ENCODE results near the gene WRAP73.

The WRAP73 gene, protein sequence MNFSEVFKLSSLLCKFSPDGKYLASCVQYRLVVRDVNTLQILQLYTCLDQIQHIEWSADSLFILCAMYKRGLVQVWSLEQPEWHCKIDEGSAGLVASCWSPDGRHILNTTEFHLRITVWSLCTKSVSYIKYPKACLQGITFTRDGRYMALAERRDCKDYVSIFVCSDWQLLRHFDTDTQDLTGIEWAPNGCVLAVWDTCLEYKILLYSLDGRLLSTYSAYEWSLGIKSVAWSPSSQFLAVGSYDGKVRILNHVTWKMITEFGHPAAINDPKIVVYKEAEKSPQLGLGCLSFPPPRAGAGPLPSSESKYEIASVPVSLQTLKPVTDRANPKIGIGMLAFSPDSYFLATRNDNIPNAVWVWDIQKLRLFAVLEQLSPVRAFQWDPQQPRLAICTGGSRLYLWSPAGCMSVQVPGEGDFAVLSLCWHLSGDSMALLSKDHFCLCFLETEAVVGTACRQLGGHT

DNA sequence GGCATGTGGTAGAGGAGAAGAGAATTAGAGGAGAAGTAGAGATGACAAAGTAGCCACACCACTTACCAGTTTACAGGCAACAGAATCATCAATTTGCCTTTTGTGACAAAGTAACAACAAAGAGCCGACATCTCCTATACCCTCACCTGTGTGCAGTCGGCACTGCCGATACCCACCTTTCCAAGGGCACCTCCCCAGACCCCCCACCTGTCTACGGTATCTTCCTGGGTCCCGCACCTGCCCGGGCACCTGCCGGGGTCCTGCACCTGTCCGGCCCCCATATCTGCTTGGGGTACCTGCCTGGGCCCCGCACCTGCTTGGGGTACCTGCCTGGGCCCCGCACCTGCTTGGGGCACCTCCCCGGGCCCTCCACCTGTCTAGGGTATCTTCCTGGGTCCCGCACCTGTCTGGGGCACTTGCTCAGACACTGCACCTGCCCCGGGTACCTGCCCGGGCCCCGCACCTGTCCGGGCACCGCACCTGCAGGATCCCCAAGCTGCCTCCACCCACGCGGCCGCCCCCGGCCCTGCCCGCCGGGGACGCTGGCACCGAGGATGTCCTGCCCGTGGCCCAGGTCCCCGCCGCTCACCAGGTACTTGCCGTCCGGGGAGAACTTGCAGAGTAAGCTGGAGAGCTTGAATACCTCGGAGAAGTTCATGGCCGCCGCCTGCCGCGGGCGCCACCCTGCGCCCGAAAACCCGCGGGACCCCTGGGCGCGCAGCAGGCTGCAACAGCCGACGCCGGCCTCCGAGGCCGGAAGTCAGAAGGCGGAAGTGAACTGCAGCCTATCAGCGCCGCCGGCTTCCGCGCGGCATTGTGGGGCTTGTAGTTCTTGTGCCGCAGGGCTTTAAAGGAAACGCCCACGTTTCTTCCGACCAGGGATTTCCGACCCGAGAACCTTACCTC lies at the start of gene WRAP73:
Gene WRAP73 (minus strand): TSS at position 762 of the 906 bp plus-strand sequence. CDS start 104 bp downstream, at position 658.
- DNase-seq: peak; percentile 90

DNA sequence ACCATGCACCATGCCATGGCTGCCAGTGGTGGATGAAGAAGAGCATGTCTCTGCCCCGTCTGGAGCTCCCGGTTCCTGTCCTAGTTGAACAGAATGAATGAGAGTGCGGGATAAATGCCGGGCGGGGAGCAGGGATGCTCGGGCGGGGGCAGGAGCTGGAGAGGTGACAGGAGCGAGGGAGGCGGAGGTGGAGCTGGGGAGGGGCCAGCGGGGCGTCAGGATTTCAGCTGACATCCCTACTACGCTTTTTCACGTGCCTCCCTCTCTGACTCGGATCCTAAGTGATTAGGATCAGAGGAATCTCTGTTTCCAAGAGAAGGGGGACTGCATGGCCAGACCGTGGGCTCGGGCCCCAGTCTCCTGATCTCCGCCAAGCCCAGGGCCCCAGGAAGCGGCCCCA lies 49.7 kb upstream of the WRAP73 start:
- DNase-seq: no peak

DNA sequence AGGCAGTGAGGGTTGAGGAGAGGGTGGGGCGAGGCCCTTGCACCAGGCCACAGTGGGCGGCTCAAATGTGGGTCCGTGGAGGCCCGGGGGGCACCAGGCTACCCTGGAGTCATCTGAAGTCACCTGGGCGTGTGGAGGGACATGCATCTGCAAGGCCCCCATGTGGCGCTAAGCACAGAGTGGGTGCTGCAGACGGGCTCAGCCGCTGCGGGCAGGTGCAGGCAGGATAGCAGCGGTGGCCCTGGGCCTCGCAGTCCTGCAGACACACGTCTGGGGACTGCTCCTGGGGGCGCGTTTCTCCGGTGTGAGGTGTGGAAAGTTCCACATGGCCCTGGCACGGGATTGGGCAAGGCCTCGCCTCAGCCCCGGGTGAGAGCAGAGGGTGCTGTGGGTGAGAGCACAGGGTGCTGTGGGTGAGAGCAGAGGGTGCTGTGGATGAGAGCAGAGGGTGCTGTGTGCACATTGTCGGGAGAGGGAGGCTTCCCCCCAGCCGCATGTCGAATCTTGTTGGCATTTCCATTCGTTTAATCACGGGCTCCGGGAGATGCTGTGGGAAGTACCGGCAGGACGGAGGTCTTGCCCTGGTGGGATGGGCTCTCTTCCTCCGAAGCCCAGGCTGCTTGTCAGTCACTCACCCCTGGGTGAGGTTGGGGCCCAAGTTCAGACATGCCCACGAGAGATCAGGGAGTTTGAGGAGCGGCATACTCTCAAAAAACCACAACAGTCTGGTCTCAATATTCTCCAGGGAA lies 48.9 kb upstream of the WRAP73 start:
- no peak for DNase-seq

DNA sequence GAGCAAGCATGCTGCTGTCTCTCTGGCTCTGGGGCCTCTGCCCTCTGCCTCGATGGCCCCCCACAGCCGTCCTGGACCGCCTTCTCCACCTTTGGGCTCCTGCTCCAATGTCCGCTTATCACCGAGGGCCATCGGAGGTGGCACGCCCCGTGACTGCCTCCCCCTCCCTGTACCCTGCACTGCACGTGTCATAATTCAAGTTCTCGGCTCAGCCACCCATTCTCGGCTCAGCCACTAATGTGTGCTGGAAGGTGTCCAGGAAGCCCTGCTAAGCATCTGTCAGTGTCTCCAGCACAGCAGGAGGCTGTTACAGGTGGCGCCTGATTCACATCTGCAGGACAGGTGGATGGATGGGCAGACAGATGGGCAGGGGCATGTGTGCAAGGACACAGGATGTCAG lies 47.9 kb upstream of the WRAP73 start:
- DNase-seq: no peak

DNA sequence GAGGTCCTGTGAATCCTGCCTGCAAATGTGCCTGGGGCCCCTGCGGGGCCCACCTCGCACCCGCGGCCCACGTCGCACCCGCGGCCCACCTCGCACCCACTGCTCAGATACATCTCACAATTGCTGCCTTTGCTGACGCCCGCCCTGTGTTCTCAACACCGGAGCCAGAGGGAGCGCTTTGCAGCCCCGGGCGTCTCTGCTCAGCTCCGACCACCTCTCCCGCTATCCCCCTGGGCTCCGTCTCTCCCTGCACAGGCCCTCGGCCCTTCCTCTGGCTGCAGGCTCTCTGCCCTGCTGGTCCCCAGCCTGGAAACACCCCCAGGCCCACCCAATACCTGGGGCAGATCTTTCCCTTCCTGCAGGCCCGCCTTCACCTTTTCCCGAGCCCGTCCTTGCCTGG lies 47.2 kb upstream of the WRAP73 start:
- no peak for DNase-seq

DNA sequence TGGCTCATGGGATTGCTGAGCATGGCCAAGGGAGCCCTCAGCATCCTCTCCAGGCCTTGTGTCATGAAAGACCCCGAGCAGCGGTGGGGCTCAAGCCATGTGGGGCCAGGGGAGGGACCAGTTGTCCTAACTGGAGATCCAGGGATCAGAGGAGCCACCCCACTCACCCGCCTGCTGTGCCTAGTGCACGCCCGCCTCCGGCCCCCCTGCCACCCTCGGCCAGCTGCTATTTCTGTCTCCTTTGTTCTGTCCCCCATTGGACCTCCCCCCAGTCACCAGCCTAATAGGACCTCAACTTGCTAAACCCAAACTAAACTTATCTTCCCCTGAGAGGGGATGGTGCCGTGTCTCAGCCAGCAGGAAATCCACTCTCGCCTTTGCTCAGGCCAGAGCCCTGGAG lies 46.8 kb upstream of the WRAP73 start:
- no peak for DNase-seq

DNA sequence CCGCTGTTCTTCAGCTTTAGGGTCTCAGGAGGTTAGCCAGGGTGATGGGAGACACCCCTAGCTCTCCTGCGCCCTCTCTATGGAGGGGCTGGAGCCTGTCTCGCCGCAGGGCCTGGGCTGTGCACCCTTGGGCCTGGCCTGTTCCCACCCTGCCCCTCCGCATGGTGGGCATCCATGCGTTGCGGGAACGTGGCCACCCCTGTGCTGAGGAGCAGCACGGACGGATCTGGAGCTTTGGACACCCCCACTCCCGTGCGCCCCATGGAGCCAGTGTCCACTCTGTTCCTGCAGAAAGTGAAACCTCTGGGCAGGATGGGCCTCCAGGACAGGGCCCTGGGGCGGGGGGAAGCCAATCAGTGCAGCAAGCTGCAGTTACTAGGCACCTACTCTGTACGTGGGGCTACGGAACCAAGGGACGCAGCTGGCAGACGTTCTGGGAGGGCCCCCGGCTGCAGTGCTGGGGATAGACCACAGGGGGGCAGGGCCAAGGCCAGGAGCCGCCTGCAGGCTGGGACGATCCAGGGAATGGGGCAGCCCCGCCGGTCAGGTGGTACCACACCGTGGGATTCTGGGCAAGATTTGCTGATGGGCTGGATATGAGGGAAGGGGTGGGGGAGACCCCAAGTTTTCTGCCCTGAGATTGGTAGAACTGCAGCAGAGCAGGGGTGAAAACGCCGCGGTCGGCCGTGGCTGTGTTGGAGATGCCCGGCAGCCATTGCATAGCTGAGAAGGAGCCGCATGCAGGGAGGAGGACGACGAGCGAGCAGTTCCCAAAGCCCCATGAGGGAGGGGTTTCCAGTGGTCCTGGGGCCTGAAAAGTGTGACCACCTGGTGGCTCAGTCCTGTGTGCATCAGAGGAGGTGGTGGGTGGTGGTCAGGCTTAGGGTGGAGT lies 45.7 kb upstream of the WRAP73 start:
- DNase-seq: no peak

DNA sequence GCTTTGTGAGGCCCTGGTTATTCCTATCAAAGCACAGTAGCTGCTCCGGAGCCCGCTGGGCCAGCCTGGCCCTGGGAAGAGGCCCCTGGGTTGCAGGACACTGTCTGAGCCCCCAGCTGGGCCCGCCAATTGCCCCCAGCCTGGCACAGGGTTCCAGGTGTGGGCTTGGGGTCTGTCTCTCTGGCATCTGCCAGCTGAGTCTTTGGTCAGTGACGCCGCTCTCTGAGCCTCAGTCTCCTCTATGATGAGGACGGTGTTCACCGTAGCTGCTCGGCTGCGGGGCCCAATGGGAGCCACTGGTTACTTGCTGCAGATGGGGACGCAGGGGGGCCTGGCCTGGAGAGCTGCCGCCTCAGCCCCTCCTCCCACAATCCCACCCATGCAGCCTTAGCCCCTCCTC lies 43.4 kb upstream of the WRAP73 start:
- no peak for DNase-seq

DNA sequence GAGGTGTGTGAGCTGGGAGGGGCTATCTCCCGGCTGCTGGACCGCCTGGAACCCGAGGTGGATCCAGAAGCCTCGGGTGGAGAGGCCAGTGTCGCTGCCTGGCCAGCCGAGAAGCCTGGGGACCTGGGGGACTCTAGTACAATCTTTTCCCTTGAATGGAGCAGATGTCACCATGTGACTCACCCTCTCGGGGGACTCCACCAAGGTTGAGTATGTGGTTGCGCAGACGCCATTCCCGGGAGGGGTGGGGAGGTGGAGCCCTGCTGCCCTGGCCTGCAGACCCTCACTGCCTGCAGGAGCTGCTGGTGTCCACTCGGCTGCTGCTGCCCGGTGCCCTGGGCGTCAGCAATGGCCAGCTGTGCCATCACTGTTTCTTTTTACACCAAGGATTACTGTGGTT lies 42.7 kb upstream of the WRAP73 start:
- no peak for DNase-seq

DNA sequence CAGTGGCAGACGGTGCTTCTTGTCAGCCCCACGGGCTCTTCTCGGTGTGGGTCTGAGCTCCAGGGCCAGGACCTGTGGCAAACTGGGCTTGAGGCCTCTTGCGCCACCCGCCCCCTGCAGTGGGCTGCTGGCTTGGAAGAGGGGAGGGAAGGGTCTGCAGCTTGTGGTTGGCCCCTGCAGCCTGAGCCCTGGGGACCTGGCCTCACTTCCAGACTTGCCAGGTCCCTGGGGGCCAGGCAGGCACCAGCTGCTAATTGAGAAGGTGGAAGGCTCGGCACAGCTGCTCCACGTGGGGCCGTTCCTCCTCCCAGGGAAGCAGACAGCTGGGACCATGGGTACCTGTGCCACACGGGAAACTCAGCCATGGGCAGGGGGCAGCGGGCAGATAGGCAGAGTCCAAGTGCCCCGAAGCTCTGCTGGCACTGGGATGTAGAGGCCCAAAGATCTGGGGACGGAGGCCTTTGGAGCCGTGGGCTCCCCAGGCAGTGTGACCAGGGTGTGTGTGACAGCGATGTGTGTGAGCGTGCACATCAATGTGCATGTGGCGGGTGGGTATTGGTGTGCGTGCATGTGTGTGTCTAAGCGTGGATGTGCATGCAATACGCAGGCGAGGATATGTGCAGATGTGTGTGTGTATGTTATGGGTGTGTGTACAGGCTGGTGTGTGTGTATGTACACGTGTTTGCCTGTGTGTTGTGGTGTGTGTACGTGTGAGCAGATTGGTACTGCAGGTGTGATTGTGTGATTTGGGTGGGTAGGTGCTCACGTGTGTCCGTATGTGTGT lies 41.7 kb upstream of the WRAP73 start:
- DNase-seq: no peak

DNA sequence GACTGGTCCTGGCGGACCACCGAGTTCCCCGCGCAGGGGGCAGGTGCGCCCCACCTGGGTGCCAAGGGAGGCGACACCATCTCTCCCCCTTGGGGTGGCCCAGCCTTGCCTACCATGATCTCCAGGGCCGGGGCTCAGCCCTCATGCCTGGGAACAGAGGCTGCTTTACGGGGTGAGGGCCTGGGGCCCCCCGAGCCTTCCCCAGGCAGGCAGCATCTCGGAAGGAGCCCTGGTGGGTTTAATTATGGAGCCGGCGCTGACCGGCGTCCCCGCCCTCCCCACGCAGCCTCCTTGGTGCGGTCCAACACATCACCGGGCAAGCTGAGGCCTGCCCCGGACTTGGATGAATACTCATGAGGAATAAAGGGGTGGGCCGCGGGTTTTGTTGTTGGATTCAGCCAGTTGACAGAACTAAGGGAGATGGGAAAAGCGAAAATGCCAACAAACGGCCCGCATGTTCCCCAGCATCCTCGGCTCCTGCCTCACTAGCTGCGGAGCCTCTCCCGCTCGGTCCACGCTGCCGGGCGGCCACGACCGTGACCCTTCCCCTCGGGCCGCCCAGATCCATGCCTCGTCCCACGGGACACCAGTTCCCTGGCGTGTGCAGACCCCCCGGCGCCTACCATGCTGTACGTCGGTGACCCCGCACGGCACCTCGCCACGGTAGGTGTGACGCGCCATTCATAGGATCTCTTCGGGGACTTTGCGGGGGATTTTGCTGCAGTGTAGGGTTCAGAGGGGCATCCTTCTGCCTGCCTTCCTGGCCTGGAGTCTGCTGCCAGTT lies 40.6 kb upstream of the WRAP73 start:
- no peak for DNase-seq

DNA sequence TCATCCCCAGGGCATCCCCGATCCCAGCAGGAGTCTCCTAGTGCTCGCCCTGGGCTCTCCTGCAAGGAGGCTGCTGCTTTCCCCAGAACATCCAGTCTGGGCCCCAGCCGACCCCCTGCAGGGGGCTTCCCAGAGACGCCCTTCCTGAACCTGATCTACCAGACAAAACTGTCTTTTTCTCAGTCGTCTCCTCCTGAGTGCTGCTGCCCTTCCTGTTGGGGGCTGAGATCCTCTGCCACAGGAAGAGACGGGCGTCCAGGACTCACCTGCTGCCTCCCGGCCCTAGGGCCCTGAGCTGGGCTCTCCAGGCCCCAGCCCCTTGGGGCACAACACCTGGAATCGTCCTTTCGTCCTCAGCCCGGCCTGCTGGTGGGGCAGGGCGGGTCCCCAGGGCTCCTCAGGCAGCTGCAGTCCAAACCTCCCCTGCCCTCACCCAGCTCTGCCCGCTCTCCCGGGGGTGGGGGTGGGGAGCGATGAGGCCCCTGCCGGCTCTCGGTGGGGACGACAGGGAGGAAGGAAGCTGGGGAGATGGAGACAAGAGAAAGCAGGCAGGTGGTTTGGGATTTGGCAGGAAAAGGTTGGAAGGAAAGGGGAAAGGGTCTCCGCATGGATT lies 39.3 kb upstream of the WRAP73 start:
- DNase-seq: no peak

DNA sequence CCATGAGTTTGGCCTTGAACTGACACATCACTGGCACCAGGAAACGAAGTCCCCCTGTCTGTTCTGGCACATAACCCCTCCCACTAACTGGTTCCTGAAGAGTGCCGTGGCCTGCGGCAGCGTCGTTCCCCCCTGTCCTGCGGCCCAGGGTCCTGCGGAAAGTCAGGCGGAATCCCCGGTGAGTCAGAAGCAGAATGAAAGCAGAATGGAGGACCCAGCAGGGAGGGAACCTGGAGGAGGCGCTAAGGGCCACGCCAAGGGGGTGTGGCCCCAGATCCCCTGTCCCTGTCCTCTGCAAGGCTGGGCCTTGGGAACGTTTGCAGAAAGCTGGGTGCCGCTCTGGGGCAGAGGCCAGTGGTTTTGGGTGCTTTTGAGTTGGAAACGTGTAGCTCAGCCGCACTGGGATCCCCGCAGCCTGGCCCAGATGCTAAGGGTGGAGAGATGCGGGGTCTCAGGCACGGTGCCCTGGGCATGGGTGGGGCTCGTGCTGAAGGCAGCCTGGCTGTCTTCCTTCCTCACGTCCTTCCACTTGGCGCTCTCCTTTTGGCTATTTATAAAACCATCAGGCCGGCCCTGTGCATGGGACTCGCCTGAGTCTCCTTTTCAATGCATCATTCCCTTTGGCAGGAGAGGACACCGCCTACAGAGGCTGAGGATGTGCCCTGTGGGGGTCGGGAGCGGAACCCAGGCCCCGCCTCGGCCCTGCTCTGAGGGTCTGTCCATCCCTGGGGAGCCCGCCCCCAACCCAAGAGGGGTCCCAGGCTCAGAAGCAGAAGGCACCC lies 38.6 kb upstream of the WRAP73 start:
- DNase-seq: no peak

DNA sequence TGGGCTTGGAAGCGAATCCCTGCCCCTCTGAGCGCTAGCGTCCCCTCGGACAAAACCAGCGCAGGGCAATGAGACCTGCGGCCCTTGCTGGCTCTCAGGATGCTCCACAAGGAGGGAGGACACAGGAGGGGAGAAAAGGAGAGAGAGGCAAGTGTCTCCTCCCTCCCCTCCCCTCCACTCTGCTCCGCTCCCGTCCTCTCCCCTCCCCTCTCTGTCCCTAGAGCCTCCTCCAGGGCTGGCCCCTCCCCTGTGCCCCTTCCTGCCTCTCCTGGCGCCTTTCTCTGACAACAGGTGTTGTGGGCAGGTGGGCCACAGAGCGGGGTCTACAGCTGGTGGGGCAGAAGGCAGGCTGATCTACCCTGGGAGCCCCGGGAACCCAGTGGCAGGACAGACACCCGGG lies 37.6 kb upstream of the WRAP73 start:
- DNase-seq: no peak

DNA sequence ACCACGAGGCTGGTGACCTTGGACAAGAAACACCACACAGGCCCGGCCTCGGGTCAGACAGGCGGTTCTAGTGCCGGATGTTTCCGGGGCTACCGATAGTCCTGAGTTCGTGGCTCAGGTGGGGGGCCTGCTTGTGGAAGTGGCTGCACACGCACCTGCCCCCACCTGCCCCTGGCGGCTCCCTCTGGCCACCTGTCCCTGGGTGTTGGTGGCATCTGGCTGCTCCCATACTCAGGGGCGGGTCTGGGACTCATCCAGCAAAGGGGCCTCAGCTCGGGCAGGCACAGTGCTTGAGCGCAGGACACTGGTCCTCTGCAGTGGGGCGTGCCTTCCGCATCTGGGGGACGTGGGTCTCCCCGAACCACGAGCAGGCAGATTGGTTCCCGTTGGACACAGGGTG lies 36.0 kb upstream of the WRAP73 start:
- DNase-seq: no peak

DNA sequence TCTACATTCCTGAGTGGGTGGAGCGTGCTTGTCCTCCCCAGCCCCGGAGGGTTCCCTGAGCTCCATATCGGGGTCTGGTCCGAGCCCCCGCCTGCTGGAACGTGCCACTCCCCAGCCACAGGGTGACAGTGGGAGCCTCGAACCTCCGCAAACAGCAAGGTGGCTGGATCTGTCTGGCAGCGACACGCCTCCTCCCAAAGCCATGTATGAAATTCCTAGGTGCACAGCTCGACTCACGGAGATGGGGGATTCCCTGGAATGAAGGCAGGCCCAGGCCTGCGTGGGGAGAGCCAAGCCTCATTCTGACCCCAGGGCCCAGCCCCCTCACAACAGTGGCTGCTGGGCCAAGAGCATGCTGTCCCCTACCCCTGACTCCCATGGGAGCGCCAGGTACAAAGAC lies 35.3 kb upstream of the WRAP73 start:
- no peak for DNase-seq

DNA sequence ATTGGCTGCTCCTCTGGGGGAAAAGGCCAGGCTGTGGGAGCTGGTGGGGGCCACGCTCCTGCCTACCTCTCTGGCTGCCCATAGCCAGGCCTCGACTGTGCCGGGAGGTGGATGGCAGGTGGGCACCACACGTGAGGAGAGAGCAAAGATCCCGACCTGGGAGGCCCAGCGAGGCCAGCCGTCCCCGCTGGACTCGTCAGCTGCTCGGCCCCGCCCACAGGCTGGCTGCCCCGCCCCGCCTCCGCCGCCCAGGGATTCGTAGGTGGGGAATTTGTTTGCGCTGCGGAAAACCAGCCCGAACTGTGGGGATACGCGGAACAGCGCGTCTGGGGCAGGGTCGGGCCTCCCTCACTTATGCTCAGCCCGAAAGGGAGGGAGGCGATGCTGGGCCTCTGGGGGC lies 34.1 kb upstream of the WRAP73 start:
- DNase-seq: no peak

DNA sequence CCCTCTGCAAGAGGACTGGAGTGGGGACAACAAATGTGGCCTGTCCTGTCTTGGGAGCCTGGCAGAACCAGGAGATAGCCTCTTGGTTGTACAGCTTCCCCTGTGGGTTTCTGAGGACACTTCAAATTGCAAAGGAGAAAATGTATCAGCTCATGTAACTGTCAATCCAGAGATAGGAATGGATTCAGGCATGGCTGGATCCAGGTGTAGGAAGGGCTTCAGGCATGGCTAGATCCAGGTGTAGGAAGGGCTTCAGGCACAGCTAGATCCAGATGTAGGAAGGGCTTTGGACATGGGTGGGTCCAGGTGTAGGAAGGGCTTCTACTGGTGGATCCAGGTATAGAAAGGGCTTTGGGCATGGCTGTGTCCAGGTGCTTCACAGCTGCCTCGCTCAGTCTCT lies 33.3 kb upstream of the WRAP73 start:
- DNase-seq: no peak
